ENCODE measurements around the gene CPNE1.

Gene CPNE1

GRCh38 chr20:35618263-35619131 is 46.2 kb downstream of the CPNE1 start:
- DNase-seq: peak; percentile 22

- peak; percentile 67 for DNase-seq
These were observed 47.1 kb downstream of the CPNE1 start for GRCh38 chr20:35617397-35618262.

GRCh38 chr20:35616465-35617396 is 48.0 kb downstream of the CPNE1 start:
- peak; percentile 100 for DNase-seq

GRCh38 chr20:35615667-35616464 is 48.8 kb downstream of the CPNE1 start, which contains the start of gene SPAG4:
SPAG4 (plus strand) TSS chr20:35615829; CDS start chr20:35616004, 175 bp downstream.
- DNase-seq: peak; percentile 78

GRCh38 chr20:35611482-35611881 is 53.2 kb downstream of the CPNE1 start:
- no peak for DNase-seq

GRCh38 chr20:35610833-35611427 is 53.8 kb downstream of the CPNE1 start:
- DNase-seq: no peak

- DNase-seq: no peak
These were observed 57.5 kb downstream of the CPNE1 start for GRCh38 chr20:35607003-35607735.

- DNase-seq: no peak
These were observed 58.6 kb downstream of the CPNE1 start for GRCh38 chr20:35606127-35606526.

GRCh38 chr20:35604449-35604747 is 60.3 kb downstream of the CPNE1 start:
- DNase-seq: no peak

- DNase-seq: no peak
These were observed 60.8 kb downstream of the CPNE1 start for GRCh38 chr20:35603695-35604448.

- no peak for DNase-seq
These were observed 61.7 kb downstream of the CPNE1 start for GRCh38 chr20:35602851-35603495.

- no peak for DNase-seq
These were observed 62.7 kb downstream of the CPNE1 start for GRCh38 chr20:35601990-35602389.

- peak; percentile 79 for DNase-seq
These were observed 63.4 kb downstream of the CPNE1 start for GRCh38 chr20:35600993-35601973.

GRCh38 chr20:35600176-35600992 is 64.3 kb downstream of the CPNE1 start:
- DNase-seq: no peak

GRCh38 chr20:35599776-35600120 is 65.0 kb downstream of the CPNE1 start:
- no peak for DNase-seq

- DNase-seq: no peak
These were observed 65.6 kb downstream of the CPNE1 start for GRCh38 chr20:35598899-35599775.

Data from stimulated activated CD4-positive, alpha-beta T cell treated with anti-CD3 and anti-CD28 coated beads, Interleukin-1b, Interleukin-23, amount 100 ng/mL, for 48 hours (primary cell).